Measurements from ENCODE around the gene OGDH. TPM values are rescaled to one million over a fixed set of nuclear protein-coding genes. Genes with fewer than 3 reads are reported as not detected.

The OGDH gene
- total and polyA plus RNA-seq, 10 of the 15 experiments (the other 5 are each of a cell fraction or from before 2014, with no cell fraction given) = 4.1 to 103 (median 48.4) TPM

- TF ChIP-seq ZBTB11 (CRISPR knock-in tag; IDR thresholded peaks at IDR 0.05) = no peak
- TF ChIP-seq EP300 (IDR thresholded peaks at IDR 0.05; ENCODE audit: borderline replicate concordance in 1 of 2, control insufficient read depth in 1 of 2, low read depth in 2 of 2, low read length in 2 of 2) = peak; percentile 58 to 78; a peak in 3 of 4 replicates
- no peak for TF ChIP-seq REST (IDR thresholded peaks at IDR 0.05; ENCODE audit: low read depth, low read length)
- 0 out of 2 replicates have a peak, but pooled peaks have one; percentile 13 for TF ChIP-seq POLR2AphosphoS2 (IDR thresholded peaks at IDR 0.05; ENCODE audit: low read depth, low read length)
- TF ChIP-seq NRF1 (conservative IDR thresholded peaks at IDR 0.05; ENCODE audit: low read depth, low read length) = no peak
- TF ChIP-seq NBN (IDR thresholded peaks at IDR 0.05) = peak; percentile 70
- TF ChIP-seq ZNF687 (IDR thresholded peaks at IDR 0.05) = no peak; the same call in none of the 2 replicates
- TF ChIP-seq MLLT1 (IDR thresholded peaks at IDR 0.05) = peak; percentile 34; the same call in 1 of the 2 replicates
- no peak for TF ChIP-seq SIN3A (IDR thresholded peaks at IDR 0.05; ENCODE audit: low read depth, low read length)
- no peak for TF ChIP-seq NR2C2 (IDR thresholded peaks at IDR 0.05; ENCODE audit: borderline replicate concordance, control insufficient read depth, insufficient read length, low read depth)
- no peak for TF ChIP-seq KDM1A (IDR thresholded peaks at IDR 0.05; ENCODE audit: borderline replicate concordance)
- 0 out of 2 replicates have a peak, but pooled peaks have one; percentile 25 for TF ChIP-seq ZSCAN29 (IDR thresholded peaks at IDR 0.05)
- TF ChIP-seq BMI1 (IDR thresholded peaks at IDR 0.05; ENCODE audit: borderline replicate concordance) = peak; percentile 60
Observed at GRCh38 chr7:44633254-44634186, 27.1 kb downstream of the OGDH start (continued).
